GM04503 (cell line): Measurements from ENCODE around the gene OR2T1.
"Not testable (repeated sequence)": the region's sequence is repeated elsewhere in the genome, so short reads cannot be mapped to it uniquely, and the experiment has no call there.

Experiments used
- DNase-seq: peaks from one replicate; pipeline ENCODE4 v3.0.0-alpha.2; 2012; ENCODE audit warnings: low read depth

The OR2T1 gene

DNA sequence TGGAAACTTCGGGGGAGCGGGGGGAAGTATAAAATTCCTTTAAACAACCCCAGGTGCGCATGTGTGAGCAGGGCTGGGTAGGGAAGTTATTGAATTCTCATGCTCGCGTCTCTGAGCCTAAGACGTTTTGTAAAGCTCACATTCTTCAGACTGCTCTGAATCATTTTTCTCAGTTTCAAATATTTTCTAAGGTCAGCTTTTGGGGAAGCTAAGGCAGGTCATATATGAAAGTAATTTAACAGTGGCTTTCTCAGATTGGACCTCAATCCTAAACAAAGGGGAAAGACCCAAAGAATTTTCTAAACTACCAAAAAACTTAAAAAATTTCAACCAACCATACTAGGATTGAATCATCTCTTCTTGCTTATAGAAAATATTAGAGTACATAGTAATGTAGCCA lies 32.1 kb downstream of the OR2T1 start:
- DNase-seq = not testable (repeated sequence)

DNA sequence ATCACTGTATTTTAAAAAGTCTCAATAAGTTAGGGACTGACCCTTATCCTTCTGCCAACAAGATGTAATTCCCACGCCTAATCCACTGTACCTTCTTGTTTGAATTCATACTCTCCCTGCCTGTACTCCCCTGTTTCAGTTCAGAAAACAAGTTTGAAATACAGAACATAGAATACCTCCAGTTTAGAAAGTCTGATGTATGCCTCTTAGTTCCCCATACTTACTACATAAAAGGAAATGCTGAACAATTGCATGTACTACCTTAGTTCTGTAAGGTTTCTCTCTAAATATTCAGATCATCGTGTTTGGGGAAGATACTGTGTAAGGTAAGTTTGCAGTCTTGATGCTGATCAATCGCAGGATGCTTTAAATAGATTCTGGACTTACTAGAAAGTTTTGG lies 33.5 kb downstream of the OR2T1 start:
- DNase-seq = not testable (repeated sequence)

DNA sequence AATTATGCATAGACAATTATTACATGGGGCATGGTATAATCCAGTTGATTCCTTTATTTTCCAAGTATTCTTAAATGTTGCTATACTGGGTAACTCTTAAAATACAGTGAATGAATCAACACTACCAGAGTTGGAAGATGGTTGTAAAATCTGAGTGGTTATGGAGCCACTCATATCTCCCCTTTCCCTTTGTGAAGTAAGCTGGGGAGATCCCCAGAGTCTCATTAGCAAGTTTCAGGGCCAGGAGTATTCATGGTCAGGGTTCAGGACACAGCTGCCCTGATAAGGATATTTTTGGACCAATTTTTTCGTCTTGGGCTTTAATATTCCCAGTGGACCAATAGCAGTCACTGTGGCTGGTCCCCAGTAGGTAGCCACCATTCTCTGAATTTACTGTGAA lies 35.8 kb downstream of the OR2T1 start:
- not testable (repeated sequence) for DNase-seq

DNA sequence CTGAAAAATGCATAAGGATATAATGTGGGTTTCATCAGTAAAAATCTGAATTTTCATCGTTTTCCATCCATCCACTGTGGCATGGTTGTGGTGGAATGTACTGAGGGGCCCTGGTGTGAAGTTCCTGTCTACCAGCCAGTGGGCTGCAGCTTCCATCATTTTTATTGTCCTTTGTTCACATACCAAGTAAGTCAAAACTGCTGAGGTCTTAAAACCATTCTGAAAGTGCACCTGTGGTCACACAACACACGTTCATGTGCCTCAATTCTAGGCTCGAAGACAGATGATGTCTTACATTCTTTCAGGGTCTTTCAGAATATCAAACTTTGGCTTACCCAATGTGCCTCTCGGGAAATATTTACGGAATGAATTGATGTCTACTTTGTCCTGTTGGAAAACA lies 36.4 kb downstream of the OR2T1 start:
- DNase-seq = not testable (repeated sequence)

GRCh38 chr1:248442500-248443277 lies 39.8 kb downstream of the OR2T1 start:
- not testable (repeated sequence) for DNase-seq

DNA sequence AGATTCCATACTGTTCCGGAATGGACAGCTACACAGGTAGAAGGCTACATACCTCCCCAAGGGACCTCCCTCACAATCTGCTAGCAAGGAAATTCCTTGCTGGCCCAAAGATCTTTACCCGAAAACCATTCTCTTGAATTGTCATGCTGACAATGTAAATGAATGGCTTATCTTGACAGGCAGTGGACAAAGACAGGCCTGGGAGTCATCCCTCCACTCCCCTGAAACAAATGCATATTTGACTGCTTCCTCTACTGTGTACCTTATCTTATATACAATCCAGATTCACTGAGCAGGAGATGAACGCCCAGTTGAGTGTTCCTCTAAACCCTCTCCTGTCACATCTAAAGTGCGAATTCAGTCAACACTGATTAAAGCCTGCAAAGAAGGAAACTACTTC lies 41.8 kb downstream of the OR2T1 start:
- DNase-seq = not testable (repeated sequence)

DNA sequence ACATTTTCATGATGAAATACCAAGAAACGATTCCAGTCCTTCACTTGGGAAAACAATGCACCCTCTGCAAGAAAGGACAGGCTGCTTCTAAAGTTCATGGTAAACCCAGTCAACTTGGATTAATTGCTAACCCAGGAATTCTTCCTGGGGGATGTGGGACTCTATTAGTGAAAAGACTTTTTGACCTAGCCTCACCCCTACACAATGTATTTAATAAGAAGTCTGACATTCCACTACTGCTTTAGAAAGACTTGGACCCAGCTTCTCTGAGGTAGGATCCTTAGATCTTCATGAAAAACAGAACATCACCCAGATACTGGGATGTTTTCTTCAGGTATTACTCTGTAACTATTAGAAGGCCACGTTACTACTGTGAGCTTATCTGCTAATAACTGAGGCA lies 42.6 kb downstream of the OR2T1 start, which contains the start of gene OR2T2:
OR2T2 (plus strand) TSS at position 239 of the 400 bp plus-strand sequence. CDS start 7,161 bp downstream, outside the sequence.
- DNase-seq = not testable (repeated sequence)

- DNase-seq = not testable (repeated sequence)
Measured at GRCh38 chr1:248448409-248449074, 45.7 kb downstream of the OR2T1 start.

GRCh38 chr1:248449821-248450465 lies 47.1 kb downstream of the OR2T1 start:
- DNase-seq = not testable (repeated sequence)

- DNase-seq = not testable (repeated sequence)
Measured at GRCh38 chr1:248450466-248451145, 47.8 kb downstream of the OR2T1 start.

GRCh38 chr1:248453619-248454018 lies 50.8 kb downstream of the OR2T1 start:
- DNase-seq = not testable (repeated sequence)

GRCh38 chr1:248455045-248455444 lies 52.2 kb downstream of the OR2T1 start:
- not testable (repeated sequence) for DNase-seq

- DNase-seq = not testable (repeated sequence)
Measured at GRCh38 chr1:248456635-248457034, 53.8 kb downstream of the OR2T1 start.
